K562 (cell line): ENCODE results near the gene SYN1. TPM values are rescaled to one million over a fixed set of nuclear protein-coding genes. Genes with fewer than 3 reads are reported as not detected.

Experiments
- BCL6 ChIP-seq: fragments of 250-450 bp; sonication (Bioruptor Pico); IDR thresholded peaks from 2 replicates; pipeline ENCODE4 v1.4.0; 2020
- BRF1 ChIP-seq: IDR thresholded peaks from 3 replicates; pipeline ENCODE4 v1.6.1; 2011; ENCODE audit warnings: borderline replicate concordance, mild to moderate bottlenecking; ENCODE audit not compliant: insufficient read length; ENCODE audit errors: extremely low read depth
- COPS2 ChIP-seq: fragments of 450-650 bp; conservative IDR thresholded peaks from 2 replicates; pipeline ENCODE4 v1.6.1; 2016; ENCODE audit warnings: mild to moderate bottlenecking, moderate library complexity
- EGR1 ChIP-seq: fragments of 450-650 bp; conservative IDR thresholded peaks from 2 replicates; pipeline ENCODE4 v1.6.1; 2017; ENCODE audit warnings: mild to moderate bottlenecking
- EHMT2 ChIP-seq: fragments of 450-650 bp; IDR thresholded peaks from 2 replicates; pipeline ENCODE4 v1.6.1; 2018; ENCODE audit warnings: antibody characterized with exemption
- FOXA3 ChIP-seq, 2 experiments: fragments of 450-650 bp in 1 of 2; sonication (generic) in 1 of 2; formaldehyde crosslinking; IDR thresholded peaks in 1 of 2; conservative IDR thresholded peaks in 1 of 2; 2 replicates each; pipeline versions ENCODE4 v1.4.0 to v1.8.0; 2020 to 2022; ENCODE audit warnings: mild to moderate bottlenecking in 2 of 2, missing genetic modification reagents in 1 of 2
- FOXM1 ChIP-seq, 2 experiments: fragments of 450-650 bp in 1 of 2; sonication (generic) in 1 of 2; formaldehyde crosslinking in 1 of 2; IDR thresholded peaks; 2 replicates each; pipeline versions ENCODE4 v1.6.1 to v1.9.0; 2017 to 2022; ENCODE audit warnings: low read depth in 2 of 2, mild to moderate bottlenecking in 2 of 2, missing genetic modification reagents in 1 of 2, moderate library complexity in 1 of 2
- GATAD2A ChIP-seq: fragments of 450-650 bp; IDR thresholded peaks from 2 replicates; pipeline ENCODE4 v1.6.1; 2017
- GTF2E2 ChIP-seq: fragments of 200-800 bp; sonication (Bioruptor generic); IDR thresholded peaks from 2 replicates; pipeline ENCODE4 v1.6.1; 2016; ENCODE audit warnings: missing genetic modification characterization, missing compliant biosample characterization
- IFI16 ChIP-seq: fragments of 250-450 bp; sonication (Bioruptor Pico); IDR thresholded peaks from 2 replicates; pipeline ENCODE4 v2.1.2; 2022; ENCODE audit warnings: mild to moderate bottlenecking, inconsistent platforms
- IRF2 ChIP-seq: sonication (generic); formaldehyde crosslinking; IDR thresholded peaks from 2 replicates; pipeline ENCODE4 v1.8.1; 2022; ENCODE audit warnings: mild to moderate bottlenecking, missing genetic modification reagents
- KLF13 ChIP-seq: fragments of 450-650 bp; IDR thresholded peaks from 2 replicates; pipeline ENCODE4 v1.6.1; 2016; ENCODE audit warnings: missing genetic modification characterization, low read depth, mild to moderate bottlenecking, missing compliant biosample characterization, moderate library complexity, borderline replicate concordance
- LEF1 ChIP-seq: fragments of 450-650 bp; IDR thresholded peaks from 2 replicates; pipeline ENCODE4 v1.6.1; 2016; ENCODE audit warnings: mild to moderate bottlenecking
- MYNN ChIP-seq, 2 experiments: sonication (generic); formaldehyde crosslinking in 1 of 2; IDR thresholded peaks; 2 replicates each; pipeline versions ENCODE4 v1.5.0 to v1.6.1; 2016 to 2020; ENCODE audit warnings: antibody characterized with exemption in 1 of 2, missing genetic modification reagents in 1 of 2
- NONO ChIP-seq, 2 experiments: fragments of 200-400 bp in 1 of 2; fragments of 450-650 bp in 1 of 2; formaldehyde crosslinking in 1 of 2; IDR thresholded peaks; 2 replicates each; pipeline ENCODE4 v1.6.1; 2017; ENCODE audit warnings: low read depth in 2 of 2, mild to moderate bottlenecking in 2 of 2, moderate library complexity in 2 of 2, low read length in 1 of 2
- POLR2G ChIP-seq: fragments of 200-400 bp; formaldehyde crosslinking; IDR thresholded peaks from 2 replicates; pipeline ENCODE4 v1.6.1; 2017; ENCODE audit warnings: low read depth, mild to moderate bottlenecking, antibody characterized with exemption, low read length, moderate library complexity
- SMAD1 ChIP-seq: fragments of 150-350 bp; IDR thresholded peaks from 2 replicates; pipeline ENCODE4 v1.6.1; 2014; ENCODE audit warnings: low read length, low read depth; ENCODE audit not compliant: partially characterized antibody
- ZC3H11A ChIP-seq: IDR thresholded peaks from 2 replicates; pipeline ENCODE4 v1.6.1; 2012; ENCODE audit warnings: low read depth, low read length, improper control_type of control experiment
- ZKSCAN1 ChIP-seq: fragments of 150-350 bp; IDR thresholded peaks from 2 replicates; pipeline ENCODE4 v1.6.1; 2016; ENCODE audit warnings: low read depth, low read length
- ZNF23 ChIP-seq: fragments of 250-450 bp; sonication (Bioruptor Pico); IDR thresholded peaks from 2 replicates; pipeline ENCODE4 v1.4.0; 2020; ENCODE audit warnings: mild to moderate bottlenecking
- ZNF282 ChIP-seq: sonication (generic); formaldehyde crosslinking; IDR thresholded peaks from 2 replicates; pipeline ENCODE4 v1.8.1; 2023; ENCODE audit warnings: missing genetic modification reagents
- ZNF324 ChIP-seq: fragments of 250-450 bp; sonication (Bioruptor Pico); IDR thresholded peaks from 2 replicates; pipeline ENCODE4 v1.4.0; 2020; ENCODE audit warnings: mild to moderate bottlenecking
- polyA plus RNA-seq, 8 experiments: library from polyadenylated mRNA; depleted of rRNA in 4 of 8; stranded (reverse) in 5 of 8; unstranded in 3 of 8; fragments of >200 nt; fragmentation: Nextera tagmentation in 2 of 8; fragmentation: Illumina TruSeq in 1 of 8; extraction: Ambion mirVana in 2 of 8; extraction: Trizol in 1 of 8; gene quantifications; 2 replicates each; pipeline versions ENCODE4 v1.2.1 to v1.2.3, GENCODE V29; 2011 to 2014; ENCODE audit warnings: inconsistent platforms in 1 of 8, missing spikeins in 1 of 8
- total RNA-seq, 7 experiments: library from RNA; depleted of rRNA in 6 of 7; stranded (reverse); fragments of >200 nt in 6 of 7; fragmentation: Illumina TruSeq in 2 of 7; extraction: Trizol in 2 of 7; gene quantifications; 2 replicates each; pipeline versions ENCODE4 v1.2.1 to v1.2.3, GENCODE V29; 2011 to 2021; ENCODE audit warnings: low replicate concordance in 1 of 7
- TF ChIP-seq, protein P1 (sequence below): sonication (generic); formaldehyde crosslinking; IDR thresholded peaks from 2 replicates; pipeline ENCODE4 v1.9.0; 2022; ENCODE audit warnings: mild to moderate bottlenecking, missing genetic modification reagents
- TF ChIP-seq, protein P2 (sequence below), 2 experiments: IDR thresholded peaks in 1 of 2; conservative IDR thresholded peaks in 1 of 2; 2 replicates each; pipeline ENCODE4 v1.6.1; 2016; ENCODE audit warnings: low read depth in 2 of 2, mild to moderate bottlenecking in 1 of 2, missing compliant biosample characterization in 1 of 2, missing genetic modification characterization in 1 of 2, moderate library complexity in 1 of 2
- TF ChIP-seq, protein P3 (sequence below), 3 experiments: fragments of 200-800 bp in 1 of 3; sonication (Bioruptor generic) in 1 of 3; sonication (generic) in 1 of 3; formaldehyde crosslinking in 1 of 3; IDR thresholded peaks; 2 replicates each; pipeline versions ENCODE4 v1.6.1 to v1.8.0; 2016 to 2022; ENCODE audit warnings: mild to moderate bottlenecking in 2 of 3, missing compliant biosample characterization in 2 of 3, missing genetic modification characterization in 2 of 3, missing genetic modification reagents in 1 of 3

Gene SYN1
- total and polyA plus RNA-seq, 9 of the 15 experiments (the other 6 are each of a cell fraction or from before 2014, with no cell fraction given): 0.01 to 0.28 (median 0.18) TPM; not detected in 2

DNA sequence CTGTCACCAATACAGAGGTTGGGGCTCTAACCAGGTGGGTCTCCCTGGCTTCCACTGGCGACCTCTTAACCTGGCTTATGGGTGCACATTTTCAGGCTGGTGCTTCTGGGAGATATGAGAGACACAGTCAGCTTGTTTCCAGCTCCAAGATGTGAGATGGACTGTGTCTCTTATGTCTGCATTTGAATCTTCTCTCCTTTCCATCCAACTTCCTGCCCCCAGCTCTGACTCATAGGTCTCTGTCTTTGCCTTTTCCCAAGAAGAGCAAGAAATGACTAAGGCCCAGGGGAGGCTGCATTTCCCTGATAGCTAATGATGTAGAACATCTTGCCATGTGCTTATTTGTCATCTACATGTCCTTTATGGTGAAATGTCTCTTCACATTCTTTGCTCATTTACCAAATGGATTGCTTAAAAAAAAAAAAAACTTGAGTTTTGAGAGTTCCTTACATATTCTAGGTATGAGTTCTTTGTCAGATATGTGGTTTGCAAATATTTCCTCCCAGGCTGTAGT is 42.5 kb upstream of the SYN1 start (continued):
- TF ChIP-seq, protein P1, sequence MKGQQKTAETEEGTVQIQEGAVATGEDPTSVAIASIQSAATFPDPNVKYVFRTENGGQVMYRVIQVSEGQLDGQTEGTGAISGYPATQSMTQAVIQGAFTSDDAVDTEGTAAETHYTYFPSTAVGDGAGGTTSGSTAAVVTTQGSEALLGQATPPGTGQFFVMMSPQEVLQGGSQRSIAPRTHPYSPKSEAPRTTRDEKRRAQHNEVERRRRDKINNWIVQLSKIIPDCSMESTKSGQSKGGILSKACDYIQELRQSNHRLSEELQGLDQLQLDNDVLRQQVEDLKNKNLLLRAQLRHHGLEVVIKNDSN: no peak
- TF ChIP-seq COPS2 (no peak), BRF1 (no peak), EHMT2 (0 out of 2 replicates have a peak, but pooled peaks have one; percentile 36), POLR2G (no peak), LEF1 (peak; percentile 63), GTF2E2 (0 out of 2 replicates have a peak, but pooled peaks have one; percentile 1), MYNN (IDR thresholded peaks at IDR 0.05) (peak; percentile 49; the same call in 1 of the 2 replicates), MYNN (CRISPR knock-in tag; IDR thresholded peaks at IDR 0.05) (no peak), ZNF282 (CRISPR knock-in tag) (no peak), EGR1 (no peak), GATAD2A (no peak), ZKSCAN1 (no peak), BCL6 (CRISPR knock-in tag) (no peak), ZNF324 (CRISPR knock-in tag) (no peak), SMAD1 (no peak), FOXM1 (IDR thresholded peaks at IDR 0.05; ENCODE audit: low read depth) (peak; percentile 37; the same call in 1 of the 2 replicates), FOXM1 (CRISPR knock-in tag; IDR thresholded peaks at IDR 0.05; ENCODE audit: low read depth) (no peak), ZC3H11A (no peak), IFI16 (CRISPR knock-in tag) (no peak), IRF2 (CRISPR knock-in tag) (no peak), NONO (IDR thresholded peaks at IDR 0.05; ENCODE audit: low read depth in 2 of 2, low read length in 1 of 2) (no peak), KLF13 (tag) (no peak), ZNF23 (CRISPR knock-in tag) (no peak), FOXA3 (CRISPR knock-in tag; conservative IDR thresholded peaks at IDR 0.05 in 1 of 2, IDR thresholded peaks at IDR 0.05 in 1 of 2) (no peak)
- TF ChIP-seq, protein P2, sequence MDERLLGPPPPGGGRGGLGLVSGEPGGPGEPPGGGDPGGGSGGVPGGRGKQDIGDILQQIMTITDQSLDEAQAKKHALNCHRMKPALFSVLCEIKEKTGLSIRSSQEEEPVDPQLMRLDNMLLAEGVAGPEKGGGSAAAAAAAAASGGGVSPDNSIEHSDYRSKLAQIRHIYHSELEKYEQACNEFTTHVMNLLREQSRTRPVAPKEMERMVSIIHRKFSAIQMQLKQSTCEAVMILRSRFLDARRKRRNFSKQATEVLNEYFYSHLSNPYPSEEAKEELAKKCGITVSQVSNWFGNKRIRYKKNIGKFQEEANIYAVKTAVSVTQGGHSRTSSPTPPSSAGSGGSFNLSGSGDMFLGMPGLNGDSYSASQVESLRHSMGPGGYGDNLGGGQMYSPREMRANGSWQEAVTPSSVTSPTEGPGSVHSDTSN (CRISPR knock-in tag; IDR thresholded peaks at IDR 0.05; ENCODE audit: low read depth): no peak
- TF ChIP-seq, protein P2 (tag; conservative IDR thresholded peaks at IDR 0.05; ENCODE audit: low read depth): peak; percentile 20; the same call in 1 of the 2 replicates
- TF ChIP-seq, protein P3, sequence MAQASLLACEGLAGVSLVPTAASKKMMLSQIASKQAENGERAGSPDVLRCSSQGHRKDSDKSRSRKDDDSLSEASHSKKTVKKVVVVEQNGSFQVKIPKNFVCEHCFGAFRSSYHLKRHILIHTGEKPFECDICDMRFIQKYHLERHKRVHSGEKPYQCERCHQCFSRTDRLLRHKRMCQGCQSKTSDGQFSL (CRISPR knock-in tag; IDR thresholded peaks at IDR 0.05): no peak
- TF ChIP-seq, protein P3 (tag; IDR thresholded peaks at IDR 0.05): no peak
